Panc1 (cell line): ENCODE data around the gene CNR2. TPM values are rescaled to one million over a fixed set of nuclear protein-coding genes. Genes with fewer than 3 reads are reported as not detected.
A peak's percentile ranks its signal among the peaks of the same experiment; 100 is the strongest.
"Not testable (repeated sequence)": the region's sequence is repeated elsewhere in the genome, so short reads cannot be mapped to it uniquely, and the experiment has no call there.

Experiments
- ATAC-seq: fragments of 200-7000 bp; cut with Tn5 transposase; 2 replicates; pipeline ENCODE4 v1.9.1; 2020; ENCODE audit warnings: mild to moderate bottlenecking, moderate library complexity
- BruUV-seq: library from RNA; stranded (reverse); fragments of 400-500 nt; replicated peaks from 2 replicates; lab custom pipeline; 2021; lab: Mats Ljungman, UMichigan
- CTCF ChIA-PET: fragments of 300-600 bp; sonication (Branson Sonifier 250); formaldehyde crosslinking; loops from one replicate; lab custom pipeline; 2022; ENCODE audit warnings: antibody characterized with exemption; lab: Charles Lee
- POLR2A ChIA-PET: fragments of 300-600 bp; sonication (Branson Sonifier 250); formaldehyde crosslinking; loops from one replicate; lab custom pipeline; 2022; ENCODE audit warnings: antibody characterized with exemption; lab: Charles Lee
- DNase-seq: peaks from one replicate; pipeline ENCODE4 v3.0.0-alpha.2; 2010; ENCODE audit warnings: low read depth, low spot score
- H3K27ac ChIP-seq: 2 replicates; pipeline ENCODE4 v1.5.1; 2011; ENCODE audit warnings: mild to moderate bottlenecking, low read length, inconsistent platforms
- H3K27me3 ChIP-seq: fragments of 200-500 bp; sonication (Bioruptor generic); 2 replicates; pipeline ENCODE4 v1.6.0; 2014; ENCODE audit warnings: low read length, inconsistent platforms; ENCODE audit not compliant: control insufficient read depth, insufficient read depth
- H3K36me3 ChIP-seq: fragments of 200-500 bp; sonication (Bioruptor generic); 2 replicates; pipeline ENCODE4 v1.5.1; 2014; ENCODE audit warnings: inconsistent platforms, mild to moderate bottlenecking, low read length, moderate library complexity; ENCODE audit not compliant: control insufficient read depth, insufficient read depth
- H3K4me1 ChIP-seq: 2 replicates; pipeline ENCODE4 v1.5.1; 2011; ENCODE audit warnings: inconsistent platforms, mild to moderate bottlenecking, low read length, moderate library complexity; ENCODE audit not compliant: control insufficient read depth, insufficient read depth
- H3K4me3 ChIP-seq, 2 experiments: 2 replicates each; pipeline ENCODE4 v1.5.1; 2011 to 2012; ENCODE audit warnings: low read depth in 2 of 2, low read length in 2 of 2, mild to moderate bottlenecking in 2 of 2, inconsistent platforms in 1 of 2, moderate library complexity in 1 of 2
- H3K9me3 ChIP-seq: fragments of 200-500 bp; sonication (Bioruptor generic); 2 replicates; pipeline ENCODE4 v1.5.1; 2014; ENCODE audit warnings: low read depth, mild to moderate bottlenecking, inconsistent platforms, low read length, moderate library complexity; ENCODE audit not compliant: control insufficient read depth, insufficient read depth
- CTCF ChIP-seq: fragments of 450-650 bp; IDR thresholded peaks from 2 replicates; pipeline ENCODE4 v1.5.1; 2017; ENCODE audit warnings: mild to moderate bottlenecking
- POLR2AphosphoS5 ChIP-seq: IDR thresholded peaks from 2 replicates; pipeline ENCODE4 v1.6.1; 2012; ENCODE audit warnings: mild to moderate bottlenecking, low read depth, low read length, moderate library complexity
- SIN3A ChIP-seq: IDR thresholded peaks from 2 replicates; pipeline ENCODE4 v1.6.1; 2012; ENCODE audit warnings: low read depth, mild to moderate bottlenecking, low read length, moderate library complexity, borderline replicate concordance; ENCODE audit not compliant: insufficient read depth
- TCF7L2 ChIP-seq: IDR thresholded peaks from 2 replicates; pipeline ENCODE4 v1.6.1; 2011; ENCODE audit warnings: mild to moderate bottlenecking, low read depth, low read length, inconsistent platforms
- in situ Hi-C: cut with HindIII; loops from 2 replicates; pipeline ENCODE4 v1.10.0; 2016; ENCODE audit warnings: low sequenced_read_pairs, low pct_unique_long_range_greater_than_20kb
- intact Hi-C: fragments of 100-400 bp; cut with micrococcal nuclease; formaldehyde crosslinking; loops from one replicate; pipeline ENCODE4 v1.10.0; 2022; ENCODE audit not compliant: unreplicated experiment
- total RNA-seq: library from RNA; stranded (reverse); gene quantifications from one replicate; pipeline ENCODE4 v1.2.1, GENCODE V29; 2021; ENCODE audit not compliant: unreplicated experiment
- TF ChIP-seq, protein P1 (sequence below), 2 experiments: IDR thresholded peaks; 2 replicates each; pipeline ENCODE4 v1.6.1; 2011 to 2012; ENCODE audit warnings: low read depth in 2 of 2, control low read depth in 1 of 2, low read length in 1 of 2, mild to moderate bottlenecking in 1 of 2, moderate library complexity in 1 of 2; ENCODE audit not compliant: insufficient read depth in 1 of 2

Gene CNR2
- total RNA-seq, 1 experiment from 2014 or later = not detected

GRCh38 chr1:23958040-23958809 is 45.1 kb upstream of the CNR2 start:
- CTCF ChIA-PET, intact Hi-C loops, DNase-seq, H3K9me3 ChIP-seq, ATAC-seq, H3K27me3 ChIP-seq, in situ Hi-C loops: not testable (repeated sequence)
- peak overlapping the region; percentile 100 for H3K27ac ChIP-seq
- peak overlapping the region; percentile 78 to 98 for H3K4me3 ChIP-seq
- H3K36me3 ChIP-seq = peaks cover 14% of the 10 kb centered on the region
- BruUV-seq = TSS peak; percentile 87
- POLR2A ChIA-PET = interaction anchor here (0.7 to 1.0 kb wide), 2 partner anchors 35 to 1998 kb away, joined by 3 to 15 read pairs; no protein-coding TSS in a partner anchor
- H3K4me1 ChIP-seq = peaks cover 44% of the 10 kb centered on the region

GRCh38 chr1:23957096-23957495 is 43.9 kb upstream of the CNR2 start:
- BruUV-seq = no TSS peak
- intact Hi-C loops (no loop called here), in situ Hi-C loops (no loop called here)
- Histone ChIP-seq H3K36me3 (peaks cover 14% of the 10 kb centered on the region), H3K27me3 (no peaks in the 10 kb centered on the region), H3K9me3 (no peaks in the 10 kb centered on the region), H3K4me1 (peaks cover 53% of the 10 kb centered on the region), H3K27ac (peak overlapping the region; percentile 100), H3K4me3 (peak overlapping the region; percentile 5 to 38; a peak in 3 of 4 replicates)
- no peak for TF ChIP-seq TCF7L2
- TF ChIP-seq, protein P1, sequence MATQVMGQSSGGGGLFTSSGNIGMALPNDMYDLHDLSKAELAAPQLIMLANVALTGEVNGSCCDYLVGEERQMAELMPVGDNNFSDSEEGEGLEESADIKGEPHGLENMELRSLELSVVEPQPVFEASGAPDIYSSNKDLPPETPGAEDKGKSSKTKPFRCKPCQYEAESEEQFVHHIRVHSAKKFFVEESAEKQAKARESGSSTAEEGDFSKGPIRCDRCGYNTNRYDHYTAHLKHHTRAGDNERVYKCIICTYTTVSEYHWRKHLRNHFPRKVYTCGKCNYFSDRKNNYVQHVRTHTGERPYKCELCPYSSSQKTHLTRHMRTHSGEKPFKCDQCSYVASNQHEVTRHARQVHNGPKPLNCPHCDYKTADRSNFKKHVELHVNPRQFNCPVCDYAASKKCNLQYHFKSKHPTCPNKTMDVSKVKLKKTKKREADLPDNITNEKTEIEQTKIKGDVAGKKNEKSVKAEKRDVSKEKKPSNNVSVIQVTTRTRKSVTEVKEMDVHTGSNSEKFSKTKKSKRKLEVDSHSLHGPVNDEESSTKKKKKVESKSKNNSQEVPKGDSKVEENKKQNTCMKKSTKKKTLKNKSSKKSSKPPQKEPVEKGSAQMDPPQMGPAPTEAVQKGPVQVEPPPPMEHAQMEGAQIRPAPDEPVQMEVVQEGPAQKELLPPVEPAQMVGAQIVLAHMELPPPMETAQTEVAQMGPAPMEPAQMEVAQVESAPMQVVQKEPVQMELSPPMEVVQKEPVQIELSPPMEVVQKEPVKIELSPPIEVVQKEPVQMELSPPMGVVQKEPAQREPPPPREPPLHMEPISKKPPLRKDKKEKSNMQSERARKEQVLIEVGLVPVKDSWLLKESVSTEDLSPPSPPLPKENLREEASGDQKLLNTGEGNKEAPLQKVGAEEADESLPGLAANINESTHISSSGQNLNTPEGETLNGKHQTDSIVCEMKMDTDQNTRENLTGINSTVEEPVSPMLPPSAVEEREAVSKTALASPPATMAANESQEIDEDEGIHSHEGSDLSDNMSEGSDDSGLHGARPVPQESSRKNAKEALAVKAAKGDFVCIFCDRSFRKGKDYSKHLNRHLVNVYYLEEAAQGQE (IDR thresholded peaks at IDR 0.05; ENCODE audit: insufficient read depth in 1 of 2, low read depth in 2 of 2, low read length in 1 of 2) = no peak
- DNase-seq (no peak), ATAC-seq (peak; percentile 6; the same call in 1 of the 2 replicates)
- POLR2A ChIA-PET = interaction anchor here (0.5 to 0.7 kb wide), 4 partner anchors 9 to 148 kb away, joined by 3 to 19 read pairs (median 4); no protein-coding TSS in a partner anchor
- CTCF ChIA-PET = interaction anchor here (1.2 kb wide), 1 partner anchor 185 kb away, joined by 4 read pairs; no protein-coding TSS in a partner anchor

DNA sequence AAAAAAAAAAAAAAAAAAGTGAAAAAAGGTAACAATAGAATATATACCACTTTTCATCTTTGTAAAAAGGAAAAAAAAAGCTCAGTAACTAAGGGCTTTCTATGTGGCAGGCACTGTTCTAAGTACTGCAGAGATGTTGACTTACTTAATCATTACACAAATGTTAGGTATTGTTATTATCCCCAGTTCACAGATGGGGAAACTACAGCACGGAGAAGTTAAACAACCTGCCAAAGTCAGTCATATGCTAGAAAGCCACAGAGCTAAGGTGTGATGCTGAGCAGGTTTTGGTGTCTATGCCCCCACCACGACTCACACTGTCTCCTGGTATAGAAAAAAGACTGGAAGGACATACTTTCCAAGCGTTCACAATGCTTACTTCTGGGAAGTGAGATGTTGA is 39.9 kb upstream of the CNR2 start:
- Histone ChIP-seq H3K27me3 (no peaks in the 10 kb centered on the region), H3K4me3 (no peak overlapping the region), H3K36me3 (no peaks in the 10 kb centered on the region), H3K27ac (peak overlapping the region; percentile 75), H3K9me3 (no peaks in the 10 kb centered on the region), H3K4me1 (peaks cover 54% of the 10 kb centered on the region)
- no TSS peak for BruUV-seq
- CTCF ChIA-PET = interaction anchor here (0.6 to 0.7 kb wide), 2 partner anchors 43 to 197 kb away, joined by 3 to 11 read pairs; no protein-coding TSS in a partner anchor
- in situ Hi-C loops (no loop called here), intact Hi-C loops (no loop called here)
- POLR2A ChIA-PET = interaction anchor here (0.6 kb wide), 1 partner anchor 11 kb away, joined by 3 read pairs; no protein-coding TSS in a partner anchor
- TF ChIP-seq TCF7L2 (no peak), SIN3A (no peak), POLR2AphosphoS5 (no peak), CTCF (no peak)
- TF ChIP-seq, protein P1 (IDR thresholded peaks at IDR 0.05; ENCODE audit: insufficient read depth in 1 of 2, low read depth in 2 of 2, low read length in 1 of 2) = no peak
- DNase-seq (no peak), ATAC-seq (no peak)
